Neural cell (in vitro differentiated cells): Measurements from ENCODE around the gene PERM1.

ENCODE experiments used
- EP300 ChIP-seq: fragments of 450-650 bp; conservative IDR thresholded peaks from 2 replicates; pipeline ENCODE4 v1.6.1; 2014; ENCODE audit warnings: antibody characterized with exemption, mild to moderate bottlenecking, moderate library complexity; ENCODE audit not compliant: poor library complexity, severe bottlenecking
- EZH2 ChIP-seq: fragments of 200-600, 300-800 bp; shearing (Covaris generic), sonication (generic); IDR thresholded peaks from 2 replicates; pipeline ENCODE4 v1.6.1; 2014; ENCODE audit warnings: antibody characterized with exemption, low read length, borderline replicate concordance, mild to moderate bottlenecking; ENCODE audit not compliant: insufficient read depth, poor library complexity, severe bottlenecking
- MXI1 ChIP-seq: fragments of 450-650 bp; conservative IDR thresholded peaks from 2 replicates; pipeline ENCODE4 v1.6.1; 2014; ENCODE audit warnings: antibody characterized with exemption, mild to moderate bottlenecking; ENCODE audit not compliant: poor library complexity, severe bottlenecking
- POLR2AphosphoS5 ChIP-seq: IDR thresholded peaks from 2 replicates; pipeline ENCODE4 v1.6.1; 2012
- RAD21 ChIP-seq: fragments of 450-650 bp; conservative IDR thresholded peaks from 2 replicates; pipeline ENCODE4 v1.6.1; 2014; ENCODE audit warnings: antibody characterized with exemption, mild to moderate bottlenecking, moderate library complexity
- SMC3 ChIP-seq: fragments of 450-650 bp; conservative IDR thresholded peaks from 2 replicates; pipeline ENCODE4 v1.6.1; 2014; ENCODE audit warnings: antibody characterized with exemption, mild to moderate bottlenecking, moderate library complexity; ENCODE audit not compliant: poor library complexity
- TAF1 ChIP-seq: IDR thresholded peaks from 2 replicates; pipeline ENCODE4 v1.6.1; 2012; ENCODE audit warnings: low read depth
- TF ChIP-seq, protein P1 (sequence below): fragments of 450-650 bp; IDR thresholded peaks from 2 replicates; pipeline ENCODE4 v1.5.1; 2014; ENCODE audit warnings: antibody characterized with exemption, mild to moderate bottlenecking, moderate library complexity; ENCODE audit not compliant: poor library complexity, severe bottlenecking
- TF ChIP-seq, protein P2 (sequence below): IDR thresholded peaks from 2 replicates; pipeline ENCODE4 v1.6.1; 2012; ENCODE audit warnings: borderline replicate concordance

DNA sequence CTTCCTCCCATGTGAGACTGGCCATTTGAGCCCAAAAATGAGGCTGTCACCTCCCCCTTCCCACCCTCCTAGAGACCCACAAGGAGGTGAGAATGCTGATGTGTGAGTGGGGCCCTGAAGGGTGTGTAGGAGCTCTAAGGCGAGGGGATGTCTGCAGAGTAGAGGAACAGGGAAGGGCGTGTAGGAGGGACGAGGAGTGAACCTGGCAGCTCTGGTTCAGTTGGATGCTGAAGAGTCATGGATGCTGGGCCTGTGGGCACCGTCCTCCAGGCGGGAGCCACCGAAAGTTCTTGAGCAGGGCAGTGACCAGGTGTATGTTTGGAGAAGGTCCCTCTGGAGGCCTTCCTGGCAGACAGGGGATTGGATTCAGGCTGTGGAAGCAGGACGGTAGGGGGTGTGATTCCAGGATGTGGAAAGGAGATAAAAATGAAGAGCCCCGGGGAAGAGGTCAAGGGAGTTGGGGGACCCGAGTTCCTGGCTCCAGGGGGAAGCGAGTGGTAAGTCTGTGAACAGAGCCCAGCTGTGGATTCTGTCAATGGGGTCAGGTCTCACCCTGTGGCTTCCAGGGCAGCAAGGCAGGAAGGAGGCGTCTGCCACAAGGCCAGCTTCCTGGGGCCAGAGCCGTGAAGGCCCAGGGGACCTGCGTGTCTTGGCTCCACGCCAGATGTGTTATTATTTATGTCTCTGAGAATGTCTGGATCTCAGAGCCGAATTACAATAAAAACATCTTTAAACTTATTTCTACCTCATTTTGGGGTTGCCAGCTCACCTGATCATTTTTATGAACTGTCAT, 50.3 kb downstream of the PERM1 start:
- TF ChIP-seq, protein P1, sequence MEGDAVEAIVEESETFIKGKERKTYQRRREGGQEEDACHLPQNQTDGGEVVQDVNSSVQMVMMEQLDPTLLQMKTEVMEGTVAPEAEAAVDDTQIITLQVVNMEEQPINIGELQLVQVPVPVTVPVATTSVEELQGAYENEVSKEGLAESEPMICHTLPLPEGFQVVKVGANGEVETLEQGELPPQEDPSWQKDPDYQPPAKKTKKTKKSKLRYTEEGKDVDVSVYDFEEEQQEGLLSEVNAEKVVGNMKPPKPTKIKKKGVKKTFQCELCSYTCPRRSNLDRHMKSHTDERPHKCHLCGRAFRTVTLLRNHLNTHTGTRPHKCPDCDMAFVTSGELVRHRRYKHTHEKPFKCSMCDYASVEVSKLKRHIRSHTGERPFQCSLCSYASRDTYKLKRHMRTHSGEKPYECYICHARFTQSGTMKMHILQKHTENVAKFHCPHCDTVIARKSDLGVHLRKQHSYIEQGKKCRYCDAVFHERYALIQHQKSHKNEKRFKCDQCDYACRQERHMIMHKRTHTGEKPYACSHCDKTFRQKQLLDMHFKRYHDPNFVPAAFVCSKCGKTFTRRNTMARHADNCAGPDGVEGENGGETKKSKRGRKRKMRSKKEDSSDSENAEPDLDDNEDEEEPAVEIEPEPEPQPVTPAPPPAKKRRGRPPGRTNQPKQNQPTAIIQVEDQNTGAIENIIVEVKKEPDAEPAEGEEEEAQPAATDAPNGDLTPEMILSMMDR, result no peak
- TF ChIP-seq EZH2 (no peak), RAD21 (no peak), POLR2AphosphoS5 (no peak), EP300 (no peak), SMC3 (no peak), TAF1 (no peak), MXI1 (no peak)
- TF ChIP-seq, protein P2, sequence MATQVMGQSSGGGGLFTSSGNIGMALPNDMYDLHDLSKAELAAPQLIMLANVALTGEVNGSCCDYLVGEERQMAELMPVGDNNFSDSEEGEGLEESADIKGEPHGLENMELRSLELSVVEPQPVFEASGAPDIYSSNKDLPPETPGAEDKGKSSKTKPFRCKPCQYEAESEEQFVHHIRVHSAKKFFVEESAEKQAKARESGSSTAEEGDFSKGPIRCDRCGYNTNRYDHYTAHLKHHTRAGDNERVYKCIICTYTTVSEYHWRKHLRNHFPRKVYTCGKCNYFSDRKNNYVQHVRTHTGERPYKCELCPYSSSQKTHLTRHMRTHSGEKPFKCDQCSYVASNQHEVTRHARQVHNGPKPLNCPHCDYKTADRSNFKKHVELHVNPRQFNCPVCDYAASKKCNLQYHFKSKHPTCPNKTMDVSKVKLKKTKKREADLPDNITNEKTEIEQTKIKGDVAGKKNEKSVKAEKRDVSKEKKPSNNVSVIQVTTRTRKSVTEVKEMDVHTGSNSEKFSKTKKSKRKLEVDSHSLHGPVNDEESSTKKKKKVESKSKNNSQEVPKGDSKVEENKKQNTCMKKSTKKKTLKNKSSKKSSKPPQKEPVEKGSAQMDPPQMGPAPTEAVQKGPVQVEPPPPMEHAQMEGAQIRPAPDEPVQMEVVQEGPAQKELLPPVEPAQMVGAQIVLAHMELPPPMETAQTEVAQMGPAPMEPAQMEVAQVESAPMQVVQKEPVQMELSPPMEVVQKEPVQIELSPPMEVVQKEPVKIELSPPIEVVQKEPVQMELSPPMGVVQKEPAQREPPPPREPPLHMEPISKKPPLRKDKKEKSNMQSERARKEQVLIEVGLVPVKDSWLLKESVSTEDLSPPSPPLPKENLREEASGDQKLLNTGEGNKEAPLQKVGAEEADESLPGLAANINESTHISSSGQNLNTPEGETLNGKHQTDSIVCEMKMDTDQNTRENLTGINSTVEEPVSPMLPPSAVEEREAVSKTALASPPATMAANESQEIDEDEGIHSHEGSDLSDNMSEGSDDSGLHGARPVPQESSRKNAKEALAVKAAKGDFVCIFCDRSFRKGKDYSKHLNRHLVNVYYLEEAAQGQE, result no peak
